MCF 10A (cell line): ENCODE results near the gene DPP4. TPM values are rescaled to one million over a fixed set of nuclear protein-coding genes. Genes with fewer than 3 reads are reported as not detected.
"Not testable (repeated sequence)": the region's sequence is repeated elsewhere in the genome, so short reads cannot be mapped to it uniquely, and the experiment has no call there.

ENCODE experiments used
- BruUV-seq: library from RNA; stranded (reverse); fragments of 400-500 nt; replicated peaks from 2 replicates; lab custom pipeline; 2021; lab: Mats Ljungman, UMichigan
- CTCF ChIA-PET: fragments of 300-600 bp; sonication (Branson Sonifier 250); formaldehyde crosslinking; extraction: SDS; loops from one replicate; lab custom pipeline; 2021; ENCODE audit warnings: antibody characterized with exemption, inconsistent platforms; lab: Yijun Ruan, JAX
- POLR2A ChIA-PET: fragments of 300-600, 350-650 bp; sonication (Branson Sonifier 250); formaldehyde crosslinking; extraction: SDS; loops from one replicate; lab custom pipeline; 2020; ENCODE audit warnings: antibody characterized with exemption, inconsistent platforms; lab: Yijun Ruan, JAX
- DNase-seq: peaks from one replicate; pipeline ENCODE4 v3.0.0-alpha.2; 2018; ENCODE audit not compliant: unreplicated experiment
- H3K27ac Mint-ChIP-seq: one replicate; pipeline ENCODE4 v1.8.0; 2022; ENCODE audit warnings: mild to moderate bottlenecking, low read depth, mixed read lengths; ENCODE audit not compliant: unreplicated experiment
- H3K27me3 Mint-ChIP-seq: one replicate; pipeline ENCODE4 v1.8.0; 2022; ENCODE audit warnings: mixed read lengths; ENCODE audit not compliant: insufficient read depth, unreplicated experiment
- H3K36me3 Mint-ChIP-seq: one replicate; pipeline ENCODE4 v1.8.0; 2022; ENCODE audit warnings: mild to moderate bottlenecking, moderate library complexity, mixed read lengths; ENCODE audit not compliant: insufficient read depth, unreplicated experiment
- H3K4me1 Mint-ChIP-seq: one replicate; pipeline ENCODE4 v1.8.0; 2022; ENCODE audit warnings: mixed read lengths; ENCODE audit not compliant: insufficient read depth, unreplicated experiment
- H3K4me3 Mint-ChIP-seq: one replicate; pipeline ENCODE4 v1.8.0; 2022; ENCODE audit warnings: mild to moderate bottlenecking, moderate library complexity, mixed read lengths; ENCODE audit not compliant: unreplicated experiment
- H3K9me3 Mint-ChIP-seq: one replicate; pipeline ENCODE4 v1.8.0; 2022; ENCODE audit warnings: mixed read lengths; ENCODE audit not compliant: unreplicated experiment
- CTCF ChIP-seq: fragments of 200-600 bp; IDR thresholded peaks from one replicate; pipeline ENCODE4 v1.8.0; 2022; ENCODE audit warnings: antibody characterized with exemption, mild to moderate bottlenecking; ENCODE audit not compliant: unreplicated experiment
- intact Hi-C: fragments of 100-400 bp; cut with micrococcal nuclease; formaldehyde crosslinking; loops from 2 replicates; pipeline ENCODE4 v1.14.1; 2022
- total RNA-seq: library from RNA; stranded (reverse); gene quantifications from 2 replicates; pipeline ENCODE4 v1.2.3, GENCODE V29; 2022

DPP4 gene
- total RNA-seq, 1 experiment from 2014 or later: not detected

GRCh38 chr2:161980976-161981375 lies 93.0 kb downstream of the DPP4 start:
- Mint-ChIP-seq H3K27ac (no peak overlapping the region), H3K9me3 (no peaks in the 10 kb centered on the region), H3K4me1 (no peaks in the 10 kb centered on the region), H3K27me3 (peaks cover under 1% of the 10 kb centered on the region), H3K36me3 (no peaks in the 10 kb centered on the region), H3K4me3 (no peak overlapping the region)
- TF ChIP-seq CTCF: no peak
- ChIA-PET CTCF (no interaction called here), POLR2A (no interaction called here)
- BruUV-seq: no TSS peak
- DNase-seq: no peak
- intact Hi-C loops: no loop called here

GRCh38 chr2:161979490-161979889 lies 94.5 kb downstream of the DPP4 start:
- peaks cover 10% of the 10 kb centered on the region for H3K27me3 Mint-ChIP-seq
- ChIA-PET POLR2A (no interaction called here), CTCF (interaction anchor here (1.5 kb wide), 1 partner anchor 32 kb away, joined by 6 read pairs; no protein-coding TSS in a partner anchor)

GRCh38 chr2:161977926-161978325 lies 96.1 kb downstream of the DPP4 start:
- BruUV-seq: not testable (repeated sequence)
- ChIA-PET CTCF (interaction anchor here (0.6 to 1.0 kb wide), 3 partner anchors 134 to 514 kb away, joined by 3 to 4 read pairs (median 3); no protein-coding TSS in a partner anchor), POLR2A (interaction anchor here (1.1 kb wide), 1 partner anchor 11 kb away, joined by 3 read pairs; no protein-coding TSS in a partner anchor)

More at GRCh38 chr2:161979490-161979889, 94.5 kb downstream of the DPP4 start:
- TF ChIP-seq CTCF: no peak
- no peak overlapping the region for H3K27ac Mint-ChIP-seq
- H3K4me1 Mint-ChIP-seq: no peaks in the 10 kb centered on the region
- no peaks in the 10 kb centered on the region for H3K9me3 Mint-ChIP-seq
- no peaks in the 10 kb centered on the region for H3K36me3 Mint-ChIP-seq
- no peak overlapping the region for H3K4me3 Mint-ChIP-seq
- intact Hi-C loops: no loop called here
- no peak for DNase-seq
- no TSS peak for BruUV-seq

GRCh38 chr2:161976917-161977316 lies 97.1 kb downstream of the DPP4 start:
- CTCF ChIA-PET: no interaction called here

More at GRCh38 chr2:161977926-161978325, 96.1 kb downstream of the DPP4 start:
- peaks cover 10% of the 10 kb centered on the region for H3K27me3 Mint-ChIP-seq
- H3K9me3 Mint-ChIP-seq, H3K4me1 Mint-ChIP-seq, H3K36me3 Mint-ChIP-seq, H3K27ac Mint-ChIP-seq, intact Hi-C loops, H3K4me3 Mint-ChIP-seq: not testable (repeated sequence)
- peak; percentile 18 for DNase-seq

More at GRCh38 chr2:161976917-161977316, 97.1 kb downstream of the DPP4 start:
- BruUV-seq: no TSS peak
- DNase-seq: no peak
- Mint-ChIP-seq H3K27me3 (peaks cover 10% of the 10 kb centered on the region), H3K27ac (no peak overlapping the region), H3K36me3 (no peaks in the 10 kb centered on the region), H3K4me1 (no peaks in the 10 kb centered on the region), H3K9me3 (no peaks in the 10 kb centered on the region), H3K4me3 (no peak overlapping the region)
- POLR2A ChIA-PET: interaction anchor here (1.1 kb wide), 1 partner anchor 12 kb away, joined by 3 read pairs; no protein-coding TSS in a partner anchor
- intact Hi-C loops: no loop called here
- no peak for TF ChIP-seq CTCF
